Spleen (tissue), 11 donors: ENCODE results near the gene CYP4F22. TPM values are rescaled to one million over a fixed set of nuclear protein-coding genes. Genes with fewer than 3 reads are reported as not detected.

Experiments
- DNase-seq: peaks from one replicate; pipeline ENCODE4 v3.0.0-alpha.2; 2020
- H3K27ac ChIP-seq, 8 donors: fragments of 200-600 bp; sonication (generic) in 7 of 8; 1 replicate in 4 of 8; 2 replicates in 4 of 8; pipeline versions ENCODE4 v1.5.0 to v1.8.0; 2016 to 2021; ENCODE audit warnings: inconsistent platforms in 4 of 8, mild to moderate bottlenecking in 4 of 8, moderate library complexity in 1 of 8
- H3K27me3 ChIP-seq, 7 donors: fragments of 200-600 bp; sonication (generic) in 6 of 7; replicated peaks in 1 of 7; 1 replicate in 4 of 7; 2 replicates in 3 of 7; pipeline versions ENCODE4 v1.5.0 to v1.8.0; 2016 to 2021; ENCODE audit warnings: inconsistent platforms in 3 of 7, mild to moderate bottlenecking in 1 of 7
- H3K36me3 ChIP-seq, 6 donors: fragments of 200-600 bp; sonication (generic) in 5 of 6; 1 replicate in 4 of 6; 2 replicates in 2 of 6; pipeline versions ENCODE4 v1.5.0 to v1.8.0; 2016 to 2021; ENCODE audit warnings: inconsistent platforms in 2 of 6
- H3K4me1 ChIP-seq, 6 donors: fragments of 200-600 bp; sonication (generic) in 5 of 6; 1 replicate in 3 of 6; 2 replicates in 3 of 6; pipeline versions ENCODE4 v1.5.0 to v1.8.0; 2016 to 2021; ENCODE audit warnings: inconsistent platforms in 3 of 6
- H3K4me3 ChIP-seq, 8 donors: fragments of 200-600 bp; sonication (generic) in 7 of 8; 1 replicate in 4 of 8; 2 replicates in 4 of 8; pipeline versions ENCODE4 v1.5.0 to v1.8.0; 2016 to 2021; ENCODE audit warnings: inconsistent platforms in 4 of 8, mild to moderate bottlenecking in 4 of 8, moderate library complexity in 2 of 8
- H3K9me3 ChIP-seq, 8 donors: fragments of 200-600 bp; sonication (generic) in 7 of 8; 1 replicate in 4 of 8; 2 replicates in 4 of 8; pipeline versions ENCODE4 v1.5.0 to v1.8.0; 2016 to 2021; ENCODE audit warnings: inconsistent platforms in 4 of 8
- POLR2A ChIP-seq, 3 donors: fragments of 450-650 bp; IDR thresholded peaks; one replicate each; pipeline ENCODE4 v1.5.1; 2017; ENCODE audit warnings: antibody characterized with exemption in 3 of 3, mild to moderate bottlenecking in 1 of 3
- POLR2AphosphoS5 ChIP-seq, 3 donors: sonication (generic); formaldehyde crosslinking; IDR thresholded peaks; one replicate each; pipeline ENCODE4 v1.5.1; 2017; ENCODE audit warnings: antibody characterized with exemption in 3 of 3
- WGBS, 5 donors: extraction: QIAGEN DNeasy Blood & Tissue Kit in 3 of 5; methylation state at CpG; one replicate each; pipeline versions ENCODE4 v1.1.5 to v1.1.7; 2013 to 2018; 5-methylcytosine and 5-hydroxymethylcytosine counted together
- intact Hi-C: fragments of 100-400 bp; cut with DNase I; formaldehyde crosslinking; loops from one replicate; pipeline ENCODE4 v1.15.0; 2023; ENCODE audit warnings: low total_unique reads
- polyA plus RNA-seq, 3 donors: library from polyadenylated mRNA; stranded (reverse); fragments of 200-250 nt; gene quantifications; one replicate each; pipeline ENCODE4 v1.2.1, GENCODE V29; 2013
- total RNA-seq, 7 donors: library from RNA; depleted of rRNA in 3 of 7; stranded (reverse); fragments of >200 nt in 3 of 7; fragmentation: NEBNext Ultra II Directional in 4 of 7; extraction: Animal tissue kit (Norgen Biotek cat#: 25700) in 4 of 7; gene quantifications; one replicate each; pipeline versions ENCODE4 v1.1.0 to v1.2.1, GENCODE V29; 2016 to 2021
- TF ChIP-seq, protein P1 (sequence below), 11 experiments: fragments of 200-600 bp in 7 of 11; fragments of 450-650 bp in 4 of 11; sonication (generic) in 4 of 11; IDR thresholded peaks in 8 of 11; conservative IDR thresholded peaks in 3 of 11; 1 replicate in 7 of 11; 2 replicates in 4 of 11; pipeline versions ENCODE4 v1.4.0 to v1.8.0; 2016 to 2021; ENCODE audit warnings: antibody characterized with exemption in 11 of 11, inconsistent platforms in 4 of 11, mild to moderate bottlenecking in 1 of 11
- donor health status: healthy with polysubstance abuse.
- donor health status: DM: no; HTN: no; CAD: no; lungs with moderate emphysema.
- donor health status: DM: no; HTN: no; CAD: no.
- donor health status: Bipolar disorder and iron deficiency.
- donor health status: healthy.
- donor health status: DM: no; HTN: no; CAD: no.
- donor health status: DM: yes; HTN: yes; CAD: no.

Gene CYP4F22
- total and polyA plus RNA-seq, 10 donors = 0.10 to 1.2 (median 0.29) TPM; not detected in 2

DNA sequence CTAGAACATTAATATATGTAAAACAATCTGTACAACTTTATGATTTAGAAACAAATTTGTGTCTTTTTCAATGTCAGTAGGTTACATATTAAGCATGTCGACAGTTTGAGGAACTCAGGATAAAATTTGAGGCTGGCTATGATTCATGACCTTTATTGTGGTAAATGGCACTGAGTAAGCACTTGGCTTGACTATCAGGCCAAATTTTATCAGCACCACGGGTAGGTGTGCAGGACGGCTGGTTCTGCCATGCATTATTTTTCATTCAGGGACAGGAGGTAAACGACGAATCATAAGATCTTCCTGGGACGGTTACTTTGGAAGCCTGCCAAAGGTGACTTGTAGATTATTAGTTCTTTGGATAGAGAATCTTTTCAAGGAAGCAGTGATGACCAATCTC is 86.7 kb downstream of the CYP4F22 start:
- no peak overlapping the region for H3K4me3 ChIP-seq
- peaks cover 0 to 19% (median 0%) of the 10 kb centered on the region in 7 donors for H3K27me3 ChIP-seq
- intact Hi-C loops = no loop called here
- no peaks in the 10 kb centered on the region for H3K36me3 ChIP-seq
- 5 to 23% (median 16%) methylated on average over 6 of the region's 6 CpGs for WGBS, 5 donors
- DNase-seq = no peak
- TF ChIP-seq POLR2A (IDR thresholded peaks at IDR 0.05) (no peak), POLR2AphosphoS5 (IDR thresholded peaks at IDR 0.05) (no peak)
- TF ChIP-seq, protein P1, sequence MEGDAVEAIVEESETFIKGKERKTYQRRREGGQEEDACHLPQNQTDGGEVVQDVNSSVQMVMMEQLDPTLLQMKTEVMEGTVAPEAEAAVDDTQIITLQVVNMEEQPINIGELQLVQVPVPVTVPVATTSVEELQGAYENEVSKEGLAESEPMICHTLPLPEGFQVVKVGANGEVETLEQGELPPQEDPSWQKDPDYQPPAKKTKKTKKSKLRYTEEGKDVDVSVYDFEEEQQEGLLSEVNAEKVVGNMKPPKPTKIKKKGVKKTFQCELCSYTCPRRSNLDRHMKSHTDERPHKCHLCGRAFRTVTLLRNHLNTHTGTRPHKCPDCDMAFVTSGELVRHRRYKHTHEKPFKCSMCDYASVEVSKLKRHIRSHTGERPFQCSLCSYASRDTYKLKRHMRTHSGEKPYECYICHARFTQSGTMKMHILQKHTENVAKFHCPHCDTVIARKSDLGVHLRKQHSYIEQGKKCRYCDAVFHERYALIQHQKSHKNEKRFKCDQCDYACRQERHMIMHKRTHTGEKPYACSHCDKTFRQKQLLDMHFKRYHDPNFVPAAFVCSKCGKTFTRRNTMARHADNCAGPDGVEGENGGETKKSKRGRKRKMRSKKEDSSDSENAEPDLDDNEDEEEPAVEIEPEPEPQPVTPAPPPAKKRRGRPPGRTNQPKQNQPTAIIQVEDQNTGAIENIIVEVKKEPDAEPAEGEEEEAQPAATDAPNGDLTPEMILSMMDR (IDR thresholded peaks at IDR 0.05 in 8 of 11, conservative IDR thresholded peaks at IDR 0.05 in 3 of 11) = no peak
- H3K27ac ChIP-seq = no peak overlapping the region
- H3K4me1 ChIP-seq = peaks cover 0 to 34% (median 4%) of the 10 kb centered on the region in 6 donors
- H3K9me3 ChIP-seq = peaks cover 0 to 7% (median 6%) of the 10 kb centered on the region in 8 donors

Other genes starting within 250 kb of the CYP4F22 start
- 100 to 1,000 TPM in 4 of 7 donors, 10 to 100 TPM in 3; 50.7 to 146 (median 124) TPM for gene BRD4, start 176.0 kb upstream of the CYP4F22 start, total RNA-seq
- 10 to 100 TPM; 10.3 to 35.9 (median 14.2) TPM for gene BRD4, start 176.0 kb upstream of the CYP4F22 start, polyA plus RNA-seq
- gene AKAP8, start 128.7 kb upstream of the CYP4F22 start, total RNA-seq = 10 to 100 TPM; 24.9 to 51.3 (median 48.9) TPM
- 10 to 100 TPM; 13.9 to 24.8 (median 21.9) TPM for gene AKAP8, start 128.7 kb upstream of the CYP4F22 start, polyA plus RNA-seq
- gene AKAP8L, start 89.5 kb upstream of the CYP4F22 start, total RNA-seq = 100 to 1,000 TPM; 121 to 236 (median 140) TPM
- 100 to 1,000 TPM in 1 of 3 donors, 10 to 100 TPM in 2; 41.2 to 131 (median 87.8) TPM for gene AKAP8L, start 89.5 kb upstream of the CYP4F22 start, polyA plus RNA-seq
- 10 to 100 TPM; 23.1 to 33.7 (median 26.9) TPM for gene WIZ, start 58.6 kb upstream of the CYP4F22 start, total RNA-seq
- 10 to 100 TPM in 1 of 3 donors, 1 to 10 TPM in 2; 6.6 to 14.8 (median 7.0) TPM for gene WIZ, start 58.6 kb upstream of the CYP4F22 start, polyA plus RNA-seq
- gene RASAL3, start 44.0 kb upstream of the CYP4F22 start, total RNA-seq = 10 to 100 TPM; 43.9 to 79.1 (median 59.2) TPM
- 10 to 100 TPM; 31.7 to 66.8 (median 66.1) TPM for gene RASAL3, start 44.0 kb upstream of the CYP4F22 start, polyA plus RNA-seq
- gene PGLYRP2, start 29.0 kb upstream of the CYP4F22 start, total RNA-seq = under 1 TPM in 2 of 7 donors, not detected in 5; 0.10 to 0.16 TPM
- gene PGLYRP2, start 29.0 kb upstream of the CYP4F22 start, polyA plus RNA-seq = under 1 TPM in 2 of 3 donors, not detected in 1; 0.02 to 0.06 TPM
- gene CYP4F8, start 106.7 kb downstream of the CYP4F22 start, total RNA-seq = not detected
- not detected for gene CYP4F8, start 106.7 kb downstream of the CYP4F22 start, polyA plus RNA-seq
- gene CYP4F3, start 132.4 kb downstream of the CYP4F22 start, total RNA-seq = 10 to 100 TPM in 4 of 7 donors, 1 to 10 TPM in 3; 3.5 to 44.1 (median 12.3) TPM
- under 1 TPM; 0.03 to 0.99 (median 0.48) TPM for gene CYP4F3, start 132.4 kb downstream of the CYP4F22 start, polyA plus RNA-seq
- 1 to 10 TPM; 2.8 to 8.2 (median 4.2) TPM for gene CYP4F12, start 164.6 kb downstream of the CYP4F22 start, total RNA-seq
- 1 to 10 TPM; 1.9 to 8.3 (median 4.0) TPM for gene CYP4F12, start 164.6 kb downstream of the CYP4F22 start, polyA plus RNA-seq
- not detected for gene OR10H2, start 219.5 kb downstream of the CYP4F22 start, total RNA-seq
- gene OR10H2, start 219.5 kb downstream of the CYP4F22 start, polyA plus RNA-seq = not detected
- gene OR10H3, start 229.5 kb downstream of the CYP4F22 start, total RNA-seq = not detected
- not detected for gene OR10H3, start 229.5 kb downstream of the CYP4F22 start, polyA plus RNA-seq